GM18519 (cell line): Measurements from ENCODE around the gene CHD6.

Source experiments
- ATAC-seq: cut with Tn5 transposase; IDR thresholded peaks from one replicate; pipeline ENCODE4 v1.9.1; 2021; ENCODE audit warnings: mild to moderate bottlenecking, moderate library complexity; ENCODE audit not compliant: unreplicated experiment, low FRiP score

Gene CHD6

GRCh38 chr20:41376349-41376748 lies 241.8 kb downstream of the CHD6 start:
- ATAC-seq: no peak

- no peak for ATAC-seq
These were observed 242.3 kb downstream of the CHD6 start for GRCh38 chr20:41375846-41376245.

GRCh38 chr20:41373931-41374920 lies 244.0 kb downstream of the CHD6 start:
- ATAC-seq: no peak

- ATAC-seq: no peak
These were observed 244.9 kb downstream of the CHD6 start for GRCh38 chr20:41373251-41373783.

GRCh38 chr20:41371371-41371770 lies 246.8 kb downstream of the CHD6 start:
- ATAC-seq: no peak

- no peak for ATAC-seq
These were observed 248.0 kb downstream of the CHD6 start for GRCh38 chr20:41370176-41370575.

GRCh38 chr20:41369673-41370072 lies 248.5 kb downstream of the CHD6 start:
- ATAC-seq: no peak

- ATAC-seq: no peak
These were observed 250.2 kb downstream of the CHD6 start for GRCh38 chr20:41367956-41368355.

GRCh38 chr20:41367393-41367695 lies 250.8 kb downstream of the CHD6 start:
- no peak for ATAC-seq

GRCh38 chr20:41366546-41367392 lies 251.4 kb downstream of the CHD6 start, which contains the start of gene EMILIN3:
Gene EMILIN3, minus strand, starts transcription at chr20:41366818. Its CDS starts 184 bp downstream, at chr20:41366634.
- no peak for ATAC-seq

GRCh38 chr20:41365777-41366545 lies 252.2 kb downstream of the CHD6 start:
- no peak for ATAC-seq

GRCh38 chr20:41364967-41365765 lies 253.0 kb downstream of the CHD6 start:
- ATAC-seq: no peak

GRCh38 chr20:41364236-41364855 lies 253.8 kb downstream of the CHD6 start:
- ATAC-seq: no peak

- no peak for ATAC-seq
These were observed 254.6 kb downstream of the CHD6 start for GRCh38 chr20:41363601-41364000.

GRCh38 chr20:41362748-41363140 lies 255.4 kb downstream of the CHD6 start:
- no peak for ATAC-seq

GRCh38 chr20:41361757-41362747 lies 256.1 kb downstream of the CHD6 start:
- no peak for ATAC-seq

GRCh38 chr20:41360831-41361756 lies 257.1 kb downstream of the CHD6 start:
- no peak for ATAC-seq
